ENCODE results near the gene MCF2L.

MCF2L gene

DNA sequence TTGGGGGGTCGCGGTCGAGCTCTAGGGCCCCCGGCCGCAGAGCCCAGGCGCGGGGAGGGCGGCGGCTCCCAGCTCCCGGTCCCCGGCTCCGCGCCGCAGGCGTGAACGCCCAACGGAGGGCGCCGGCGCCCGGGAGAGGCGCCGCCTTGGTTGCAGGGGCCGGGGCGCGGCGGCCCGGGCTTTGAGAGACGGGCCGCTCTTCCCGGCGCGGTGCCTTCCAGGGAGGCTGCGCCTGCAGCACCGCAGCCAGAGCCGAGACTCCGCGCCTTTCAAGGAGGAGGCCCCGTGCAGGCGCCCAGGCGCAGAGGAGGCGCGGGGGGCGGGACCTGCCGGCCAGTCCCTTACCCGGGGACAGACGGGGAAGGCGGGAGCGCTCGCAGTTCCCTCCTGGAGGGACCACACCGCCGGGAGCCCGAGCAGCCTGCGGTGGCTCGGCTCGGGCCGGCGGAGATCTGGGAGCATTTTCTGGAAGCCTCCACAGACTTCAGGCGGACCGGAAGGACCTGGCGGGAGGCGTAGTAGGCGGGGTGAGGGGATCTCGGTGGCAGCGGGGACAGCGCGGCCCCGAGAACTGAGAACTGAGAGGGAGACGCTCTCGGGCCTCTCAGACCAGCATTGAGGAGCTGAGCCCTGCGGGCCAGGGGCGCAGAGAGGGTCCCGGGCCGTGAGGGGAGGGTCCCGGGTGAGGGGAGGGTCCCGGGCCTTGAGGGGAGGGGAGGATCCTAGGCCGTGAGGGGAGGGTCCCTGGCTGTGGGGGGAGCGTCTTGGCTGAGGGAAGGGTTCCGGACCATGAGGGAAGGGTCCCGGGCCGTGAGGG, 25.5 kb upstream of the MCF2L start:
- DNase-seq (ENCODE audit: low read depth in 3 of 3, low spot score in 1 of 3): peak in 1 of 3 donors; percentile 17

GRCh38 chr13:112947796-112948195, 21.2 kb upstream of the MCF2L start:
- no peak for DNase-seq (ENCODE audit: low read depth in 3 of 3, low spot score in 1 of 3)

- no peak for DNase-seq (ENCODE audit: low read depth in 3 of 3, low spot score in 1 of 3)
Observed at GRCh38 chr13:112951674-112952371, 17.2 kb upstream of the MCF2L start.

- no peak for DNase-seq (ENCODE audit: low read depth in 3 of 3, low spot score in 1 of 3)
Observed at GRCh38 chr13:112952759-112953551, 16.1 kb upstream of the MCF2L start.

DNA sequence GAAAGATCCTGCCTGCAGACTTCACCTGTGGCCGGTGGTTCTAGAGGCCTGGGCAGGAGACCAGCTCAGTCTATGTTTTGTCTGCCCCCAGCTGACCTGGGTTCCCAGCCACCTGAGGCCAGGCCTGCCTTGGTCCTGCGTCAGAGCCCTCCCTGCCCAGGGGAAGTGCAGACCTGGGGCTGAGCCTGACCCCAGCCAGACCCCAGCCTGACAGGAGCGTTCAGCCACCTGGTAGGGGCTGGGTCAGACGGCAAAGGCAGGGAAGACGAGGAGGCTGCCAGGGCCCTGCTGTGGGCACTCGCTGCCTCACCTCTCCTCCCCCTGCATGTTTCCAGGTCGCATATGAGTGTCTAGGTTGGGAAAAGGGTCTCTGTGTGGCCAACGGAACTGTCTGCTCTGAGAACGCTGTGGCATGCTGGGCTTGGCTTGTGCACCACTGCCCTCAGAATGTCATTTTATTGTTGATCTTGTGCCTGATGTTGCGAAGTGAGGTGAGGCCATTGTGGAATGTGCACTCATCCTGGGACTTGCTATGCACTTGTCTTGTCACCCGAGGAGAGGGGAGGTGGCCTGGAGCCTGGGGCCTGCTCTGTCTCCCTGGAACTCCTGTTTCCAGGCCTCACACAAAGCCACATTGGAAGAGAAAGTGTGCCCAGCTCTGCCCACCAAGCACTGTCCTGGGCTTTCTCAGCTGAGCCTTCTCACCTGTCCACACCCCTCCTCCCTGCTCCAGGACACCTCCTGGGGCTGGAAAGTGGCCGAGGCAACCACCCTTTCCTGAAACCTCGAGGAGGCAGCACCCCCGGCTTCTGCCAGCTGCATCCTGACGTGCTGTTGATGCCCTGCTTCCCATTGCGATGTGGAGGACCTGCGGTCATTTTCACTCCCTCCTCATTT, 15.2 kb upstream of the MCF2L start:
- no peak for DNase-seq (ENCODE audit: low read depth in 3 of 3, low spot score in 1 of 3)

- DNase-seq (ENCODE audit: low read depth in 3 of 3, low spot score in 1 of 3): no peak
Observed at GRCh38 chr13:112954488-112955270, 14.3 kb upstream of the MCF2L start.

DNA sequence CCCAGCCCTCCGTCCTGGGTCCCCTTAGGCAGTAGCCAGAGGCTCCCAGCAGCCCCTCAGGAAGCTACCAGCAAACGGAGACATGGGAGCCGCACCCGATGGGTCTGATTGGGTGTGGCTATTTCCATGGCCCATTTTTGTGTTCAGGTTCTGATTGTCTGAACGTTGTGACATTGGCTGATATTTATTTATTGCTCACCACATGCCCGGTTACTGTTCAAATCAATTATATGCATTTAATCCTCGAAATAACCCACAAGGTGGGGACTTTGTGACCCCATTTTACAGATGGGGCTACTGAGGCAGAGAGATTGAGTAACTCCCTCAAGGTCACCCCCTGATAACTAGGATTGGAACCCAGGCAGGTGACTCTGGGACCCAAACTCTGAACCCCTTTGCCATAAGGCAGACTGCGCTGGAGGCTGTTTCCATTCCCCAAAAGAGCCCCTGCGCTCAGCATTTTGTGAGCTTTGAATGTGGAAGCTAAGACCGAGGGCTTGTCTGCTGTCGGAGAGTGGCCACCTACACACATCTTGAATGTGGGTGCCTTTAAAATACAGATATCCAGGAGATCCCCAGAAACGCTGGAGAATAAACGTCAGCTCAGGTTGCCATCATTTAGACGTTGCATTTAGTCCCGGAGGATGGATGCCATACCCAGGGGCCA, 13.6 kb upstream of the MCF2L start:
- DNase-seq (ENCODE audit: low read depth in 3 of 3, low spot score in 1 of 3): no peak

DNA sequence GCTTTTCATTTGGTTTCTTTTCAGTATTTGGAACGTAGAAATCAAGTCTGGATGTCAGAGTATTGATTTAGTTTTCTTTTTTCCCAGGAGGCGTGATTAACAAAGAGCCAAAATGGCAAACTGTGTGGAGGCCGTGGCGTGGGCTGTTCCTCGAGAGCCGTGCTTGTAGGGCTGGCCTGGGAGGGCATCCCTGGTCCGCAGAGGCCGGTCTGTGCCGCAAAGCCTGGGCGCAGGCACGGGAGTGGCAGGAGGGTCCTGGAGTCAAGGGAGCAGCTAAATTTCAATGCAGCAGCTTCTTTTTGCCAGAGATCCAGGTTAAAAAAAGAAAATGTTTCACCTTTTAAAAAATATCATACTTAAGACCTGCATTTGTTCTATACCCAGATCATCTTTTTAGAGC, 13.1 kb upstream of the MCF2L start:
- DNase-seq (ENCODE audit: low read depth in 3 of 3, low spot score in 1 of 3): no peak

DNA sequence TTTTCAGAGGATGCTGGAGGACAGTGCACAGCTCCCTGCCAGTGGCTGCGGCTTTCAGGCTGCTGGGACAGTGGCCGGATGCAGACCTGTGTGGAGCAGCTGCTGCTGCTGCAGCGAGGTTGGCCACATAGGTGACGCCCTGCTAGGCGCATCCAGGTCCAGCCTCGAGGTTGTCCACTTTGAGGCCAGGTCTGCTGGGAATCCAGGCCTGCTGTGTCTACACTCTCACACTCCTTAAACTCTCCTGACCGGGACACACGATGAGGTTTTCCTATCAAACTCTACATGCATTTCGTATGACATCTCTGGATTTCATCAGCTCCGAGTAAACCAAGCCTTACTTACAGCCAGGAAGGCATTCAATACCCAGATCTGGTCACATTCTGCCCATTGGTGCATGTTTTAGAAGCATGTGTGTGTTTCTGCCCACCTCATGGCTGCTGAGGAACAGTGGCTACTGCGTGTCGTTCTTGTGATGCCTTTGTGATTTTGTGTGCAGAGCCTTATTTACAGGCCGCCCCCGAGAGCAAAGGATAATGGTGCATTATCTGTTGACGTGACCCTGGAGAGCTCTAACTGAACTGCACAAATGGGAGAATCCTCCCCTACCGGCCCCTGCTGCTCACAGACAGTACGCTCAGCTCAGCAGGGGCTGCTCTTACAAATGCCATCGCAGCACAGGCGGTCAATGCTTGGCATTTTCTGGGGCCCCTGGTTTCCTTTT, 12.3 kb upstream of the MCF2L start:
- DNase-seq (ENCODE audit: low read depth in 3 of 3, low spot score in 1 of 3): no peak

DNA sequence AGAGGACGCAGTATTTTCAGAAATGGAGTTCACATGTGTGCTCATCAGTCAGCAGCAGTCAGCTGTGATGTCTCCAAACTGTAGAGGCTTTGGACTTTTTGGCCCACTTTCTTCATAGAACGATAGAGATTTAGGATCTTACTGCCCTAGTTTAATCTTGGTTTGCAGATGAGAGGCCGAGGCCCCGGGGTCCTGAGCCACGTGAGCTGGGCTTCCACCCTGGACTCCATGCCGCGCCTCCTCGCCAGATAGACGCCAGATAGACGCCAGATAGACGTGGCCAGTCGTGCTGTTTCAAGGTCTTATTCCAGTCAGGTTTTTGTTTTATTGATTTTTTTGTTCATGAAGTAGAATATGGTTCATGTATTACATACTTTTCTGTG, 11.7 kb upstream of the MCF2L start:
- no peak for DNase-seq (ENCODE audit: low read depth in 3 of 3, low spot score in 1 of 3)

GRCh38 chr13:112958127-112958989, 10.7 kb upstream of the MCF2L start:
- no peak for DNase-seq (ENCODE audit: low read depth in 3 of 3, low spot score in 1 of 3)

GRCh38 chr13:112959206-112959605, 9.8 kb upstream of the MCF2L start:
- DNase-seq (ENCODE audit: low read depth in 3 of 3, low spot score in 1 of 3): no peak

DNA sequence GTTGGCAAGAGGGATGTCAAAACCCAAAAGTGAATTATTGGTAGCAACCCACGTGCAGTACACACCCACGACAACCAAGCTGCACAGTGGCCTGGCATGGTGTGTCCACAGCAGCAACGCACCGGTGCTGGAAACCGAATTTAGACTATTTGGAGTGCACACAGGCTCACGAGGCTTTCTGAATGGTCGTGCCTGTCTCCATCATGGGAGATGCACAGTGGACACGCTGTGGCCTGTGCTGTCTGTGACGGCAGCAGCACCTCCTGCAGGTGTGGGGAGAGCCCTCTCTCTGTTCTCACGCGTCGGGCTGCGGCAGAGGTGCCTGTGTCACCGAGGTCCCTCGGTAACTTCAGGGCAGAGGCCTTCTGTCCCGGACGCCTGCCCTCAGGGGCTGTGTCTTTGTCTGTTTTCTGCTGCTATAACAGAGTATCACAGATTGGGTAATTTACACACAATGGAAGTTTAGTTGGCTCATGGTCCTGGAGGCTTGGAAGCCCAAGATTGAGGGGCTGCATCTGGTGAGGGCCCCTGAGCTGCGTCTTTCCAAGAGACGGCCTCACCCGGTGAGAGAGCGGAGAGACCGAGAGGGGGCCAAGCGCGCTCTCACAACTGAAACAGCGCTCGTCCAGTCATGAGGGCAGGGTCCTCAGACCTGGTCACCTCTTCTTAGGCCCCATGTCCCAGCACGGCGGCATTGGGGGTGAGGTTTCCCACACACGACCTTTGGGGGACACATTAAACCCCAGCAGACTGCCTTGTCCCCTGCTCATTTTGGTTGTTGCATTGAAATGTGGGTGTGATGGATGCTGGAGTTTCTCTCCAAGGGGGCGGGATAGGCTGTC, 9.1 kb upstream of the MCF2L start:
- no peak for DNase-seq (ENCODE audit: low read depth in 3 of 3, low spot score in 1 of 3)

DNA sequence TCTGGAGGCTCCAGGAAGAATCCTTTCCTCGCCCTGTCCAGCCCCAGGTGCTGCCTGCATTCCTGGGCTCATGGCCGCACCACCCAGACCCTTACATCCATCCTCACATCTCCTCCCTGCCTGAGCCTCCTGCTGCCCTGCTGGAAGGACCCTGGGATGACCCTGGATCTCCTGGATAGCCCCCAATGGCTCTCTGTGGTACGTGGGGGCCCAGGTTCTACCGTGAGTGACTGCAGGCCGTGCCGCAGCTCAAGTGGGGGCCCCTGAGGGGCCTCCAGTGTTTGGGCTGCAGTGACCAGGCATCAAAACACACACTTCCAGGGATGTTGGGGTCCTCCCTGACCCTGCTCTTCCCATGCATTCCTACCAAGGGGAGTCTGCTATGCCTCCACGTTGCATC, 8.3 kb upstream of the MCF2L start:
- no peak for DNase-seq (ENCODE audit: low read depth in 3 of 3, low spot score in 1 of 3)

DNA sequence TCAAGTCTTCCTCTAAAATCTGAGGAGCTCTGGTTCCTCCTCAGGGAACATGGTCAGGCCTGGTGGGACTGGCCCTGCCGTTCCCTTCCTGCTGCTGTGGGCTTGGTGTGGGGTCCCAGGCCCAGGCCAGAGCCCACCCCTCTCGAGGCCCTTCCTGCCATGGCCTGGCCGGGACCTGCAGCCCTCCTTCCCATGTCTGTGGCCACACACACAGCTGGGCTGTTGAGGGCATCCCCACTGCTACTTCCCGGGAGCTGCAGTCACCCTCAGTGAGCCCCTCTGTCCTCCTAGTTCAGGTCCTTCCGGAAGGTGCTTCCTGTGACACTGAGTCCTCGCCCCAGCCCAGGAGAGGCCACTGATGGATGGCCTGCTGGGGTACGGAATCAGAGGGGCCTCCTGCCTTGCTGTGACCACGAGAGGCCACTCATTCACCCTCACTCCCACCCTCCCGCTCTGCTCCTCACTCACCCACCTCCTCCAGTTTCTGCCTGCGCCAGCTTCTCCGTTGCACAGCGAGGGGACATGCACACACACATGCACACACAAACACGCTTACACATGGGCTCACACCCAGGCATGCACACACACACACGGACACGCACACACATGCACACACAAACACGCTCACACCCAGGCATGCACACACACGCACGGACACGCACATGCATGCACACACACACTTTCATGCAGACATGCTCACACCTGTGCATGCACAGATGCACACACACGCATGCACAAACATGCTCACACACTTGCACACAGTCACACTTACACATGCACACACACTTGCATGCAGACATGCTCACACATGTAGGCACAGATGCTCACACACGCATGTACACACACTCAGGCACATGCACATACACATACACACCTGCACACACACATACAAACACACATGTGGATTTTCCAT, 7.3 kb upstream of the MCF2L start:
- no peak for DNase-seq (ENCODE audit: low read depth in 3 of 3, low spot score in 1 of 3)

DNA sequence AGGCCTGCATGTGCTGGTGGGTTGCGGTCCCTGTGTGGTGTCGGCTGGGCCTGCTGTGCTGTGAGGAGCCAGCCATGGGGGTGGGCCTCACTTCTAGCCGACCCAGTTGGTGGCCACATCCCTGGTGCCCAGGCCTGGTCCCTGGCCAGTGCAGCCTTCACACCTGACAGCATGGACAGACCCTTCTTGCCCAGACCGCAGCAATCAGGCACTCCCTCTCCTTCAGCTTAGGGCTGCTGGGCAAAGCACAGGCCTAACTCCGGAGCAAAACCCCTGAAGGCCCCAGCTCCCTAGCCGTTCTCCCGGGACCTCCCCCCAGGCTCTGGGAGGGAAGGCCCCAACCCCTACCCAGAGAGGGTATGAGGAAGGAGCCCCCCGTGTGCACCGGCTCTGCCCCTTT, 6.6 kb upstream of the MCF2L start:
- no peak for DNase-seq (ENCODE audit: low read depth in 3 of 3, low spot score in 1 of 3)

Measured in stimulated activated CD4-positive, alpha-beta T cell treated with anti-CD3 and anti-CD28 coated beads, TNF-alpha, amount 100 ng/mL, for 1 hour (primary cell).